ENCODE measurements around the gene FXYD6.

- TF ChIP-seq, protein P1, sequence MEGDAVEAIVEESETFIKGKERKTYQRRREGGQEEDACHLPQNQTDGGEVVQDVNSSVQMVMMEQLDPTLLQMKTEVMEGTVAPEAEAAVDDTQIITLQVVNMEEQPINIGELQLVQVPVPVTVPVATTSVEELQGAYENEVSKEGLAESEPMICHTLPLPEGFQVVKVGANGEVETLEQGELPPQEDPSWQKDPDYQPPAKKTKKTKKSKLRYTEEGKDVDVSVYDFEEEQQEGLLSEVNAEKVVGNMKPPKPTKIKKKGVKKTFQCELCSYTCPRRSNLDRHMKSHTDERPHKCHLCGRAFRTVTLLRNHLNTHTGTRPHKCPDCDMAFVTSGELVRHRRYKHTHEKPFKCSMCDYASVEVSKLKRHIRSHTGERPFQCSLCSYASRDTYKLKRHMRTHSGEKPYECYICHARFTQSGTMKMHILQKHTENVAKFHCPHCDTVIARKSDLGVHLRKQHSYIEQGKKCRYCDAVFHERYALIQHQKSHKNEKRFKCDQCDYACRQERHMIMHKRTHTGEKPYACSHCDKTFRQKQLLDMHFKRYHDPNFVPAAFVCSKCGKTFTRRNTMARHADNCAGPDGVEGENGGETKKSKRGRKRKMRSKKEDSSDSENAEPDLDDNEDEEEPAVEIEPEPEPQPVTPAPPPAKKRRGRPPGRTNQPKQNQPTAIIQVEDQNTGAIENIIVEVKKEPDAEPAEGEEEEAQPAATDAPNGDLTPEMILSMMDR (IDR thresholded peaks at IDR 0.05), result no peak
- TF ChIP-seq EZH2 (IDR thresholded peaks at IDR 0.05; ENCODE audit: borderline replicate concordance, insufficient read depth, low read depth, low read length, poor library complexity, severe bottlenecking), result no peak
Measured at GRCh38 chr11:117907276-117908108, 31.0 kb upstream of the FXYD6 start.

Data from B cell (primary cell).